Activated CD4-positive, alpha-beta T cell treated with anti-CD3 and anti-CD28 coated beads, Interleukin-2, Interleukin-6, amounts not matched to agents 100 ng/mL and 50 ng/mL, durations not matched to agents 16 hours and 8 hours (primary cell): ENCODE measurements around the gene ZIC2.
A peak's percentile ranks its signal among the peaks of the same experiment; 100 is the strongest.

ENCODE experiments used
- DNase-seq: peaks from one replicate; pipeline ENCODE4 v3.0.0-alpha.2; 2020

Gene ZIC2

DNA sequence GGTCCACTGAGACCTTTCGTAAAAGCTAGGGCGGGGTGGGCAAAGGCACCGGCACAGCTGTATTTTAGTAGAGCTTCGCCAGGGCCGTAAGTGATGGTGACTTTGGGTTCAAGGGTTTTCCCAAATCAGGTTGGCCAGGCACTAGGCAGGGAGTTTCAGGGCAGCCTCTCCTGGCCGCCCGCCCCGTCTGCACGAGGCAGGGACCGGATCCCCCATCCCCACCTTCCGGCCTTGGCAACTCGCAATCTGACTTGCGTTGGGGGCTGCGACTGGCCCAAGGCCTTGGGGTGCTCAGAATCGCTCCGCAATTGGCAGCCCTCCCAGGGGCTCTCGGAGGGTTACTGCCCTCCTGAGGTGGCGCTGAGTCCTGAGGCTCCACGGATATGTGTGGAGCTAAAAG lies 6.0 kb upstream of the ZIC2 start:
- no peak for DNase-seq

GRCh38 chr13:99976575-99976974 lies 5.0 kb upstream of the ZIC2 start:
- DNase-seq, result no peak

GRCh38 chr13:99977334-99977911 lies 4.2 kb upstream of the ZIC2 start:
- no peak for DNase-seq

GRCh38 chr13:99977912-99978798 lies 3.4 kb upstream of the ZIC2 start:
- no peak for DNase-seq

DNA sequence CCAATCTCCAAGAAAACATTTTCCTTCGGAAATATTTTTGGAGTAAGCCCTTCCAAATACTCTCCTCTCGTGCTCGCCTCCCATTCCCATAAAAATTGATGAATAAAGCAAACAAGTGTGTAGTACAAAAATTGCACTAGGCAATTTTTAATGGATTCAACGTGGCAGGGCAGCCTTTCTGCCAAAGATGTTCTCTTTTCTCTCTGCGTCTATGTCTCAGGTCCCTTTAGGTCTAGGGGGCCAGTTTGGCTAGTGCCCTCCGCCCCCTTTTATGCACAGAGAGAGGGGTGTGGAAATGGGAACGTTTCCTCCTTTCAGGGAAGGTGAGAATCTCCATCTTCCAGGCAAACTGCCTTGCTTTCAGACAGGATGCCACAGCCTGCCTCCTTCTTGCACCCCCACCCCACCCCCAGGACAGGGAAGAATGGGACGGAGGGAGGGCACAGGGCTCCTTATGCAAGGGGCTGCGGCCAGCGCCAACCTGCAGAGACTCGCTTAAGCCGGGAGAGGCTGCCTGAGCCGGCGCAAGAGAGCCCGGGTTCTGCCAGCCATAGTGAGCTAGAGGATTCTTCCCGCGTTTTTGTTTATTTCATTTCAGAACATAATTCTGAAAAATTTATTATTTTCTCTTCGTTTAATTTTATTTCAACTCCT lies 2.7 kb upstream of the ZIC2 start:
- DNase-seq, result no peak

- DNase-seq, result no peak
Measured at GRCh38 chr13:99979453-99980200, 2.0 kb upstream of the ZIC2 start.

- peak; percentile 47 for DNase-seq
Measured at GRCh38 chr13:99980201-99980823, 1.3 kb upstream of the ZIC2 start.

GRCh38 chr13:99980824-99981734 lies 505 bp upstream of the ZIC2 start:
- peak; percentile 40 for DNase-seq

GRCh38 chr13:99982036-99982730 lies 599 bp downstream of the ZIC2 start:
- DNase-seq, result no peak

DNA sequence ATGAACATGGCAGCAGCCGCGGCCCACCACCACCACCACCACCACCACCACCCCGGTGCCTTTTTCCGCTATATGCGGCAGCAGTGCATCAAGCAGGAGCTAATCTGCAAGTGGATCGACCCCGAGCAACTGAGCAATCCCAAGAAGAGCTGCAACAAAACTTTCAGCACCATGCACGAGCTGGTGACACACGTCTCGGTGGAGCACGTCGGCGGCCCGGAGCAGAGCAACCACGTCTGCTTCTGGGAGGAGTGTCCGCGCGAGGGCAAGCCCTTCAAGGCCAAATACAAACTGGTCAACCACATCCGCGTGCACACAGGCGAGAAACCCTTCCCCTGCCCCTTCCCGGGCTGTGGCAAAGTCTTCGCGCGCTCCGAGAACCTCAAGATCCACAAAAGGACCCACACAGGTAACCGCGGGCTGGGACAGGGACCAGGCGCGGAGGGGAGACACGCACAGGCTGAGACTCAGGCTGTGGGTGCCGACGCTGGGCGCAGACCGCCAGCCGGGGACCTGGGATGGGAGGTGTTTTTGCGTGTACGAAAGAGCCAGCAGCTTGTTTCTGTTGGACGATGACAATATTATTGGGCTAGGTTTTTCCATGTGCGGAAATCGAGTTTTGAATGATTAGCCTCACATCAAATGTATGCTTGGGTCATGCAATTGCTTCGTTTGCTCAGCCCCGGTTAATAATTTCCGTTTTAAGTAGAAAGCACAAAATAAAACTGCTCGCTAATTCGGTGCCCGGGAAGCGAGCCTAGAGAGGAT lies 1.3 kb downstream of the ZIC2 start:
- no peak for DNase-seq

- no peak for DNase-seq
Measured at GRCh38 chr13:99983499-99984401, 2.2 kb downstream of the ZIC2 start.

DNA sequence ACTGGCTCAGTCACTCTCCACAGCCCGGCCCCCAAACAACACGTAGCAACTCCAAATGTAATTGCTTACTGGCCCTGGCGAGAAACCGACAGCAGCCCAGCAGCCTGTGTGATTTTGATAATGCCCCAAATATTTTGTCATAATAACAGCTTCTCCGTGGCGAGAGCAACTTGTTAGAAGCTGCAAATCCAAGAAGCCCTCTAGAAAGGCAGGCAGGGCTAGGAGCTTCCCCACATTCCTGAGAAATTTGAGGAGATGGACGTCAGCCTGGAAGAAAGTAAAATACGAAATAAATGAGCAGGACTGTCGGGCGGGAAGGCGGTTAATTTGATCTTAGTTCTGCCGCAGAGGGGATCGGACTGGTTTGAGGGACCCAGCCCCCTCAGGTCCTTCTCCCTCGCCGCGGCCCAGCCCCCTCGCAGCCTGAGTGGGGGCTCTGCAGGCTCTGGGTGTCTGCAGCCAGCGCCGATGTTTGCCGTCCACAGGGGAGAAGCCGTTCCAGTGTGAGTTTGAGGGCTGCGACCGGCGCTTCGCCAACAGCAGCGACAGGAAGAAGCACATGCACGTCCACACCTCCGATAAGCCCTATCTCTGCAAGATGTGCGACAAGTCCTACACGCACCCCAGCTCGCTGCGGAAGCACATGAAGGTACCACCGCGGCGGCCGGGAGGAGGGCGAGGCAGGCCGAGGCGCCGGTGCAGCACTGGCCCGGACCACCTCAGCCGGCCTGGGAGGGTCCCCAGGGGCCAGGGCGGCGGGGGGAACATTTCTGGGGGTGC lies 3.1 kb downstream of the ZIC2 start:
- no peak for DNase-seq

DNA sequence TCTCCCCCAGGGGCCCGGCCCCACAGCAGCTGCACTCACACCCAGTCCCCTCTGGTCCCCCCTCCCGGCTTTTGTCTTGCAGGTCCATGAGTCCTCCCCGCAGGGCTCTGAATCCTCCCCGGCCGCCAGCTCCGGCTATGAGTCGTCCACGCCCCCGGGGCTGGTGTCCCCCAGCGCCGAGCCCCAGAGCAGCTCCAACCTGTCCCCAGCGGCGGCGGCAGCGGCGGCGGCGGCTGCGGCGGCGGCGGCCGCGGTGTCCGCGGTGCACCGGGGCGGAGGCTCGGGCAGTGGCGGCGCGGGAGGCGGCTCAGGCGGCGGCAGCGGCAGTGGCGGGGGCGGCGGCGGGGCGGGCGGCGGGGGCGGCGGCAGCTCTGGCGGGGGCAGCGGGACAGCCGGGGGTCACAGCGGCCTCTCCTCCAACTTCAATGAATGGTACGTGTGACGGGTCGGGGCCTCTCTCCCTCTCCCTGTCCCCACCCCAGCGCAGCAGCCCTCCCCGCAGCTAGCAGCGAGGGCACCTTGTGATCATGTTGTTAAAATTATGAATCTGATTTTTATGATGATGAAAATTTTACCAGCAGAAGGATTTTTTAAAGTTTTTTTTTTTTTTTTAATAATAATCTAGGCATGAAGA lies 3.8 kb downstream of the ZIC2 start:
- no peak for DNase-seq

GRCh38 chr13:99985886-99986527 lies 4.4 kb downstream of the ZIC2 start:
- no peak for DNase-seq

- DNase-seq, result no peak
Measured at GRCh38 chr13:99986741-99987140, 5.2 kb downstream of the ZIC2 start.

- DNase-seq, result no peak
Measured at GRCh38 chr13:99987154-99988019, 5.8 kb downstream of the ZIC2 start.
